Right ventricle myocardium inferior (tissue), 1 donor: ENCODE measurements around the gene ANO6. TPM values are rescaled to one million over a fixed set of nuclear protein-coding genes. Genes with fewer than 3 reads are reported as not detected.
"Not testable (repeated sequence)": the region's sequence is repeated elsewhere in the genome, so short reads cannot be mapped to it uniquely, and the experiment has no call there.

ENCODE experiments used
- ATAC-seq: fragments of 200-7000 bp; cut with Tn5 transposase; one replicate; pipeline ENCODE4 v1.9.1; 2020; ENCODE audit warnings: mild to moderate bottlenecking, moderate library complexity
- DNase-seq: peaks from one replicate; pipeline ENCODE4 v3.0.0; 2021; ENCODE audit errors: missing footprints
- intact Hi-C: fragments of 100-400 bp; cut with DNase I; formaldehyde crosslinking; loops from one replicate; pipeline ENCODE4 v1.11.0; 2022
- total RNA-seq: library from RNA; stranded (reverse); fragmentation: NEBNext Ultra II Directional; extraction: Animal tissue kit (Norgen Biotek cat#: 25700); gene quantifications from one replicate; pipeline ENCODE4 v1.2.1, GENCODE V29; 2021
- donor health status: DM: no; HTN: yes; CAD: no; lungs with severe emphysema.

ANO6 gene
- total RNA-seq, 1 donor from 2014 or later = 49.0 TPM

DNA sequence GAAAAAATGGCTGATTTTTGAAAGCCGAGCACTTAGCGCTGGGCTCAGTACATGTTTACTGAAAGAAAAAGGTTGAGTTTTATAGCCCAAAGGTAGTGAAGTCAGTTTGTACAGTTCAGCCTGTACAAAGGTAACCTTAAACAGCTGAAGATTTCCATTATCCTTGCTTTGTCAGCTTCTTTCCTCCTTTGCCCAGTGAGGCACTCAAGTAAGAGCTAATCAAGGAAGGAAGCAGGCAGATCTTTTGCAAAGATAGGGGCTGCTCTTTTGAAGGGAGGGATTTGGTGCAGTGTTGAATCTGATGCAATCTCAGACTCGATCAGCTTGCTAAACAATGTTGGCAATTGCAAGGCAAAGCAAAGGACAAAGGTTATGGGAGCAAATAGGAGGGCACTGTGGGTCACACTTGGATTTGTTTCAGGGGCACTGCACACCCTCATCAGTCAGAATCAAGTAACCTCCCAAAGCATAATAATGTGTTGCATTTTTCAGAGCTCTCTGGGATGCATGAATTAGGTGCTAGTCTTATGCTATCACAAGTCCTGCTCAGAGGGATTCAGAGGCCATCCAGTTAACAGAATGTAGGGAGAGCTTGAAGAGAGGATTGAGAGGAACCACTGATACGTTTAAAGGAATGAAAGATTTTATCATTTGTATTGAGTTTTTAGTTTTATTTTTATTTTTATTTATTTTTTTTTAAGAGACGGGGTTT is 44.4 kb downstream of the ANO6 start:
- no peak for DNase-seq
- intact Hi-C loops = no loop called here

DNA sequence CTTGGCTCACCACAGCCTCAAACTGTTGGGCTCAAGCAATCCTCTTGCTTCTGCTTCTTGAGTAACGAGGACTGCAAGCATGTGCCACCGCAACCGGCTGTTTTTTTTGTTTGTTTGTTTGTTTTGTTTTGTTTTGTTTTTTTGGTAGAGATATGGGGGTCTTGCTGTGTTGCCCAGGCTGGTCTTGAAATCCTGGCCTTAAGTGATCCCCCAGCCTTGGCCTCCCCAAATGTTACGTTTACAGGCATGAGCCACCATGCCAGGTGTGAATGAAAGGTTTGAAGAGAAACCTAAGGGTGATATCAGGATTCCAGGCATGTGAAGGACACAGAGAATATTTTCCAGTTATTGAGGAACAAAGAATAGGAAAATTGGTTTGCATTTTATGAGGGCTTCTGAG is 45.0 kb downstream of the ANO6 start:
- no peak for ATAC-seq
- DNase-seq = no peak
- intact Hi-C loops = no loop called here

More for the DNA sequence above, 44.4 kb downstream of the ANO6 start:
- ATAC-seq = no peak

DNA sequence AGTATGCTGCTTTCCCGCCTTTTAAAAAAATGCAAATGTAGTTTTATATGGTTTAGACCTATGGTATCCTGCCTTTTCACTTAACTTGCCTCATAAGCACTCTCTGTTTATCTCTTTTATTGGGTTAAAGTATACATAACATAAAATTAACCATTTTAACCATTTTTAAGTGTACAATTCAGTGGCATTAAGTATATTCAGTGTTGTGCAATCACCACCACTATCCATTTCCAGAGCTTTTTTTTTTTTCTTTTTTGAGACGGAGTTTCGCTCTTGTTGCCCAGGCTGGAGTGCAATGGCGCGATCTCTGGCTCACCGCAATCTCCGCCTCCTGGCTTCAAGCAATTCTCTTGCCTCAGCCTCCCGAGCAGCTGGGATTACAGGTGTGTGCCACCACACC is 46.3 kb downstream of the ANO6 start:
- intact Hi-C loops, DNase-seq, ATAC-seq: not testable (repeated sequence)

DNA sequence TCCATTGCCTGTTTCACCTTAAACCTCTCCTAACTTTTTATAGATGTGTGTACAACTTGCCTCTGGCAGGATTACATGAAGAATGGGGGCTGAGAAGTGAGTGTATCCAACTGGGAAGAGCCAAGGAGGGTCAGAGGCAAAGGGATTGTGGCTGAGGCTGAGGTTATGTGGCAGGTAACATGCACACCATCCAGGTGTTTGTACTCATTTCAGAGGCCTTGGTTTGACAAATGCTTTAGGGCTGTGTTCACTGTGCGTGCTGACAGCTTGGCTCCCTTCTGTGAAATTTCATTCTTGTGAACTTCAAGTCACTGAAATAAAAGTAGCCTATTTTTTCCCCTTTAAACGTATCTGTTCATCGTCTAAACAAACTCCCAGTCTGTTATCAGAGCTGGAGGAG is 47.7 kb downstream of the ANO6 start:
- no peak for ATAC-seq
- no peak for DNase-seq
- intact Hi-C loops = no loop called here

DNA sequence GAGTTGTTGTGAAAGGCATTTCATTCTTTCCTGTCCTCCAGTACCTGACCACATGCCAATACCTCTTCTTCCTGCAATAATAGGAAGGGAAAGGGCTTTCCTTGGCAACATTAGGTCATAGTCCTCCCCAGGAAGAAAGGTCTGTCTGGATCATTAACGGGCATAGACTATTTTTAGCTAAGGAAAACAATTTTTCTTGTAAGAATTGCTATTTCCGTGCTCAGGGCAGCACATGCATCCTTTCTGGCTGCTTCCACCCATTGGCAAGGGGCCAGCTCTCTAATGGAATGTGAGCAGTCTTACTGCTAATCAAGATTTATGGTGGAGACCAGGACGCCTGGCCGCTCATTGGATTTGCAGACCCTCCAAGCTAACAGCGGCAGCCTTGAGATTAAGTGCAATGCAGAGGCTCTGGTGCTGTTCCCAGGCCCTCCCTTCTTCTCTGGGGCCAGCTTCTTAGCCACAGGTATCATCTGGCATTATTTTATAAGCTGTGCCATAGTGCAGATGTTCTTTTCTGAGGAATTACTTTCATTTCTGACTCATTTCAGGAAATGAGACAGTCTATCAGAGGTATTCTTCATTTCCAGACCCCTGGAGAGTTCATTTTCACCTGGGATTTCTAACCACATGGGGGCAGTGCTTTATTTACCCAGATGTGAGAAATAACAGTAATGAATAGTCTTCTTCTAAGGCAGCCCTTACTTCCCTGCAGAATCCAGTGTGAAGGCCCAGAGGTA is 52.9 kb downstream of the ANO6 start:
- intact Hi-C loops = loop anchor here (1.0 to 5.0 kb wide), 3 partner anchors 34 to 118 kb away; partner anchors contain the start of gene ANO6
- ATAC-seq = peak; percentile 42

DNA sequence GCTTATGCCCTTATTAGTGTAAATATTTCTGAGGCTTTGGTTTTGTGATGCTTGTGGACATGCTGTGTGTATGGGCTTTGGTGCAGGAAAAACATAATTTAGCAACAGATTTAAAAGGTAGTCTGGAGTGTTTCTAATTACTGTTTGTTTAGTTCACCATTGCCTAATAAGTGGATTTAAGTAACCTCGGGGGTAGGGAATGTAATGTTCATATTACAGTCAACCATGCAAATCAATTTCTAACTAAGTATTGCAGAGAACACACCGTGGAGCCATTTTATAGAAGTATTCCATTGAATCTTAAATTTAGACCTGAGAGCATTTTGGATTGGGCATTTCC is 53.5 kb downstream of the ANO6 start:
- no peak for ATAC-seq
- intact Hi-C loops = loop anchor here (2.0 to 5.0 kb wide), 2 partner anchors 35 to 118 kb away; no protein-coding TSS in a partner anchor
- no peak for DNase-seq

More for the DNA sequence above, 52.9 kb downstream of the ANO6 start:
- peak; percentile 84 for DNase-seq

DNA sequence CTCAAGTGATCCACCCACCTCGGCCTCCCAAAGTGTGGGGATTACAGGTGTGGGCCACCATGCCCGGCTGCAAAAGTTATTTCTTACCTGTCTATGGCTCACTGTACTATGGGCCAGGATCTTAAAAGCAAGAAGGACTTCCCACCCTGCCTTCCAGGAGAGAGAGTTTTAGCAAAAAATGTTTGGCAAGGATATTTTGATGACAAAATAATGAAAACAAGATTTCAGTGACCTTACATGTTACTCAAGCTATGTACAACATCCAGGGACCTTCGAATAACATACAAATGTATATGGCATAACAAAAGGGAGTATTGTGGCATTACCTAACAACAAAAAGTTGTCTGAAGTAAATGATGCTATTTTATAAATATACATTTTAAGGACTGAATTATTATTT is 55.1 kb downstream of the ANO6 start:
- DNase-seq (no peak), ATAC-seq (no peak)
- intact Hi-C loops = no loop called here

DNA sequence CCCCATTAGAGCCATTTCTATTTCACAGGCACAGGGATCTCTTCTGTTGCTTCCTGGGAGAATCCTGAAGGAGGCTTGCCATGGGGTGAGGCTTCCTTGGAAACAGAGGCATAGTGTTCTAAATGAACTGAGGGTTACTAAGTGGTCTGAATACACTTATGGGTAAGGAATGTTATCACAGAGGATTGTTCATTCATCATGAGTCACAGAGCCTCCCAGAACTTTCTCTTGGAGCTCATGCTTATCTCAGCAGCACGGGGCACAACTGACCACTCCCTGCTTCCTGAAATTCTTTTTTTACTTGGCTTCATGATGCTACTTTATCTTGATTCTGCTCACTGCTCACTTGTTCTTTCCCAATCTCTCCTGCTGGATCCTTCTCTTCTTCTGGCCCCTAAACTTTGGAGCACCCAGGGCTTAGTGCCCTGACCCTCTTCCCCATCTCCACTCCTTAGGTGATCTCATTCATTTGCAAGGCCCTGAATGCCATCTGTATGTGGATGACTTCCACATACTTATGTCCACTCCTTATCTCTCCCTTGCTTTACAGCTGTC is 57.9 kb downstream of the ANO6 start:
- intact Hi-C loops = no loop called here
- no peak for DNase-seq
- ATAC-seq = peak; percentile 82

DNA sequence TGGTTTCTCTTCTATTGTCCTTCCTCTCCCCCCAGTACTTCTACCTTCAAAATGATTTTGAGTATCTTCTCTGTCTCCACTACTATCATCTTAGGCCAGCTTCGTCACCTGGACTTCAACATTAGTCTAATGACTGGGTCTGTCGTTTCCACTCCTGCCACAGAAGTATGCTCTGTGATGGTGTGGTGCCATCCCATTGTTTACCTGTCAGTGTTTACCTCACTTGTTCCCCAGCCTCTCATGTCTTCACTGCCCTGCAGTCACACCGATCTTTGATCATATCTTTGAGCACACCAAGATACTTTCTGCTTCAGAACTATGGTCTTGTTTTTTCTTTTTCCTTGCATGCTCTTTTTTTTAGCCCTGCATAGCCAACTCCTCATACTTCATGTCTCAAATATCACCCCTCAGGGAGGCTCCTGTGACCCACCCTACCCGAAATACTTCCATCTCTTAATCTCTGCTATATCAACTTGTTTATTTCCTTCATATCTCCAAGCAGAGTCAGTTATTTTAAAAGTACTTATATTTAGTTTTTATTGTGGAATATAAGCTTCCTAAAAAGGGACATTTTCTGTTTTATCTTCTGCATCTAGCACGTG is 60.4 kb downstream of the ANO6 start:
- intact Hi-C loops = no loop called here
- DNase-seq (no peak), ATAC-seq (no peak)

DNA sequence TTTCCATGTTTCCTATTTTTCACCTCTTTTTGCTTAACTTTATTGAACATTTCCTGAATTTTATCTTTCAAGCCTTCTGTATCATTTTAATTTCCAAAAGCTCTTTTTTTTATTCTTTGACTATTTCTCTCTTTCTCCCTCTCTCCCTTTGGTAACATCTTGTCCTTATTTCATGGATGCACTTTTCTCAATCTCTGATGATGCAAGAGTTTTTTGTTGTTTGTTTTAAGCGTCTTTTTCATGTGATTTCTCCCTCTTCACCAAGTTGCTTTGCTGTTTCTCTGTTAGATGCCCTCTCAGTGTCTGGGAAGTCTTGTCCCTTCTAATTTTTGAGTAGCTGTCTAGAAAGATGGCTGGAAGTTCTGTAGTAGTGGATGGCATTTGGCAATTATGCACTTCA is 62.6 kb downstream of the ANO6 start:
- intact Hi-C loops = no loop called here
- ATAC-seq (no peak), DNase-seq (no peak)

DNA sequence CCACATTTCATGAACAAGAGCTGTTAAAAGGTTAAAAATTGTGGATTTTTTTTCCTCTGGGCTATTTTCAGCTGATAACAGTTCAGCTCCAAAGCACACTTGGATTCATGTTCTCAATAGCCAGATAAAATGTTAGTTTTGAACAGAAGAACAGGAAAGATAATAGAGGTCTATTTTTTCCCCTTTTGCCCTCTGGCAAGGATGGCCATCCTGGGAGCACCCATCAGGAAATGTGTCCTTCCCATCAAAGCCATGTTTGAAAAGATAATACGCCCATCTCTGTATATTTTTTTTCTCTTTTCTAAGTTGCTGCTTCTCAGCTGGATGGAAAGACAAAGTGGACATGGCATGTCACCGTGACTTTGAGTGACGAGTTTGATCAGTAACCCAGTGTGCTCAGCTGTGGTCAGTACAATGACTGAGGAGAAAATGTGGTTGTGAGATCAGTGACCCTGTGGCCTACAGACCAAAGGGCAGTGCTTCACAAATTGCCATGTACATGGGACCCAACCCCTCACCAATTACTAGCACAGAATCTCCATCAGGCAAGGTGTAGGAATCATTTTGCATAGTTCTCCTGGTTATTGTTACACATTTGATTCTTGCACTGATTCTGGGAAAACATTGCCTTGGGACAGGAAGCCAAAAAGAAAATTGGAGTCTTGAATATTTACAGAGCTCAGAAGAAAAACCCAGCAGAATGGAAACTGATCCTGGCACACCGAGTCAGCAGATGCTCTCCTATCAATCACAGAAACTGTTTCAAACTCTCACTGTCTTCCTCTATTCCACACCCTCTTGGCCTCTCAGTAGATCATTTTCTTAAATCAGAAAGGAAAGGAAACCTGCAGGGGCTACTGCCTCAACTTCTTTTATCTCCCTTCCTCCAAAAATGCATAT is 64.3 kb downstream of the ANO6 start:
- DNase-seq (no peak), ATAC-seq (no peak)
- intact Hi-C loops = no loop called here

DNA sequence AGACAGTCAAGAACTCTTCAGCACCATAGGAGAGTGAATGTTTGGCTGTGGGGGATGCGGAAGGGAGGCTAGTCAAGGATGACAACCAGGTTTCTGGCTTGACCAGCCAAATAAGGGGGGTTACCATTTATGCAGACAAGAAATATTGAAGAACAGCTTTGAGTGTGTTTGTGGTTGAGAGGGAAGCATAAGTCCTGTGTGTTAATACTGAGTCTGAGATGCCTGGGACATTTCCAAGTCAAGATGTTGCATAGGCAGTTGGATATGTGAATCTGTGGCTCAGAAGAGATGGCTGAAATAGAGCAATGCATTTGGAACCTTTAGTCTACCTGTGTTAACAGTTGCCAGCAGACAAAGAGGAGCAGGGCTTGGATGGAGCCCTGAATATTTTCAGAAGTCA is 66.1 kb downstream of the ANO6 start:
- intact Hi-C loops = no loop called here
- ATAC-seq = no peak

DNA sequence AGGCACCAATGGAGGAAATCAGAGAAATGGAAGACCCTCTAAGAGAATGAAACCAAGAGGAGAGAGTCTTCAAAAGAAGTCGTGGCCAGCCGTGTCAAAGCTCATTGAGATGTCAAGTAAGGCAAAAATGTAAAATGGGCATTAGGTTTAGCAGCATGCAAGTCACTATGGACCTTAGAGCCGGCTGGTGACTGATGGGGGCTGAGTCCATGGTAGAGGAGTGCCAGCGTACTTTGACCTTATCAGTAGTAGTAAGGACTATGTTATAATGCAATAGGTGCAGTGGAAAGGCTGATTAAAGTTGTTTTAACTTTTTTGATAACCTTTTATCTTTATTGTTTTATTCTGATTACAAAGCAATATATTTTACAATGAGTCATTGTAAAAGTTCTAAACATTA is 66.5 kb downstream of the ANO6 start:
- no peak for ATAC-seq
- no peak for DNase-seq
- intact Hi-C loops = no loop called here

More for the DNA sequence above, 66.1 kb downstream of the ANO6 start:
- no peak for DNase-seq

DNA sequence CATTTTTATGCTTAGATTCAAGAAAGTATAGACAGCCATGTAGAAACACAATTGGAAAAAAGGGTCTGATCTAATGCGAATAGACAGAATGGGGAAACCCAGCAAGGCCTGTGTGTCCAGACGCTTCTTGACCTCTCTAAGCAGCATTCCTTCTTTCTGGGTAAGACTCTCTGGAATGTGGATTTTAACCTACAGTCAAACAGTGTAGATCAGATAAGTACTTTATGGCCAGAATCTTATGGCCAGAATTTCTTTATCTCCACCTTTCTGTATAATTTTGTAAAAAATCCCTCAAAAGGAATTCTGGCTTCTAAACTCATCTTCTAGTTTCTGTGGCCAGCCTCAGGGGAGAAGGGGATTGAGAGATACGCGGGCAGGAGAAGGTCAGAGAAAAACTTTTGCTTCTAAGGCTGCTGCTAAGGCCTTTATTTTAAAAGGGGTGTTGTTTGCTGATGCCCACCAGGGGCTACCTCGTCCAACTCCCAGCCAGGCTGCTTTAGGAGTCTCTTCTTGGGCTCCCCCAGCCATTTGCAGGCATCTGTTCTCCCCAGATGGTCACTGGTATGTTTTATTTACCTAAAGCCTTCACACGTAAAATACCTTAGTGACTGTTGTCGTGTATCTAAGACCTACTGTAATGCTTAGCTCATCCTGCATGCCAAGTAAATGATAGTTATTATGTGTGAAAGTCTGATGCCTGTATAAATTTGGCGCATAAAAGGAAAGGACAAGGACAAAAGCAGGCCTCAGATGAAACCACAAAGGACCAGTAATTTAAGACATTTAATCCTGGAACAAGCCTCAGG is 68.4 kb downstream of the ANO6 start:
- no peak for ATAC-seq
- intact Hi-C loops = no loop called here
- no peak for DNase-seq

DNA sequence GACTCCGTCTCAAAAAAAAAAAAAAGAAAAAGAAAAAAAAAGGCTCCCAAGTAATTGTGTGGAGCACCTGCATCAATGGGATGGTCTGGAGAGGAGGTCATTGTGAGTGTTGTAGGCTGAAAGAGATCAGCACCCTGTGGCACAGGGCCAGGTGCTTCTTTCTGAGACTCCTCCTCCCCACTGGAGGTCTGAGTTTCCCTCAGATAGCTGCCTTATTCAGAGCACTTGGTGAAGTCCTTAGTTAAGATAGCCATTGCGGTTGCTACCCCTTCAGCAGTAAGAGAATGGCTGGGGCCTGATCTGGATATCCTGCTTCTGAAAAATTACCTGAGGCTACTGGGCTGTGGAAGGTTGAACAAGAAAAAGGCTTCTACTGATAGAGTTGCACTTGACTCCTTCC is 69.8 kb downstream of the ANO6 start:
- DNase-seq (no peak), ATAC-seq (no peak)
- intact Hi-C loops = no loop called here

DNA sequence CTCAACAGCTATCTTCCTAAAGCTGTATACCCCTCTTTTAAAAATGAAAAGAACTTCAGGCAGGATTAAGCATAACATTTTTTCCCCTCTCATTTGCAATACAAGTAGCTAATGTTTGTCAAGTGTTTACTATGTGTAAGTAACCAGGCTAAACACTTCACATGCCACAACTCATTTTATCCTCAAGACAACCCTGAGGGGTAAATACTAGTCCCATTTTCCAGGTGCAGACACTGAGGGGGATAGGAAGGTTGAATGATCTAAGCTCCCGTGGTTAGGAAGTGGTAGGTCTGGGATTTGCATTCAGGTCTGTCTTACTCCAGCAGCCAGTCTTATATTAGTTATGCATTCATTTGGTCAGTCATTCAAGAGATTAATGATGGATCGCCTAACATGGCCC is 70.7 kb downstream of the ANO6 start:
- no peak for DNase-seq
- no peak for ATAC-seq
- intact Hi-C loops = no loop called here

DNA sequence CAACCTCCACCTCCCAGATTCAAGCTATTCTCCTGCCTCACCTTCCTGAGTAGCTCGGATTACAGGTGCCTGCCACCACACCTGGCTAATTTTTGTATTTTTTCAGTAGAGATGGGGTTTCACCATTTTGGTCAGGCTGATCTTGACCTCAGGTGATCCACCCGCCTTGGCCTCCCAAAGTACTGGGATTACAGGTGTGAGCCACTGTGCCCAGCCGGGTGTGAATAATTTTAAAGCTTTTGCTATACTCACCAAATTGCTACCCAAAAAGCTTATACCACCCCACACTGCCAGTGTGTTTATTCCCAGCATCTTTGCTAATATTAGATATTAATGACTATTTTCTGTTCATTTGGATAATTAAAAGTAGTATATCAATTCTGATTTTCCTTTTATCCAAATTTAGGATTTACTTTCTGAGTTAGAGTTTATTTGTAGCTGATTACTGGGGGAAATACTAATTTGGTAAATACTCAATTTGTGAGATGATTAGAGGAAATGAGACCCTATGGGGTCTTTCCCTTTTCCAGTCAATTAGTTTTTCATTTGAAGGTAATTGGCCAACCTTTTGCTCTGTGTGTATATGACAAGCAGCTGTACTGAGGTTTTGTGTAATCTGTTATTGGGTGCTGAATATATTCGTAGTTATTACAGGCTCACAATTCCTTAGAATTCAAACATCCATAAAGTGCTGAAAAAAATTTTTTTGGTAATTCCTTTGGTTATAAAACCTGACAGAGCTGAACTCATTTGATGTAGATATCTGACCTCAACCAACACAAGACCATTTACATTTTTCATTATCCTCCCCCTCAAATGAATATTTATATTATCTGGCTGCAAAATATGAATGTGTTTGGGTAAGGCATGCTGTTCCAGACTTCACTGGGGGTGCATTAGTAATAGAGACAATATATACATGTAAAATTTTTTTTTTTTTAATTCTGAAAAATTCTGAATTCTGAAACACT is 73.6 kb downstream of the ANO6 start:
- DNase-seq (no peak), ATAC-seq (no peak)
- intact Hi-C loops = no loop called here
